PC-9 (cell line): ENCODE data around the gene PARN. TPM values are rescaled to one million over a fixed set of nuclear protein-coding genes. Genes with fewer than 3 reads are reported as not detected.
"Not testable (repeated sequence)": the region's sequence is repeated elsewhere in the genome, so short reads cannot be mapped to it uniquely, and the experiment has no call there.

Experiments
- BruUV-seq: library from RNA; stranded (reverse); fragments of 400-500 nt; replicated peaks from 2 replicates; lab custom pipeline; 2021; lab: Mats Ljungman, UMichigan
- CTCF ChIA-PET: fragments of 300-600 bp; sonication (Branson Sonifier 250); formaldehyde crosslinking; loops from one replicate; lab custom pipeline; 2022; ENCODE audit warnings: antibody characterized with exemption; lab: Charles Lee
- POLR2A ChIA-PET: fragments of 300-600 bp; sonication (Branson Sonifier 250); formaldehyde crosslinking; loops from one replicate; lab custom pipeline; 2022; ENCODE audit warnings: antibody characterized with exemption; ENCODE audit not compliant: unreplicated experiment; lab: Charles Lee
- DNase-seq, 2 experiments: peaks; one replicate each; pipeline versions ENCODE4 v3.0.0 to v3.0.0-alpha.2; 2015 to 2022; ENCODE audit warnings: mixed read lengths in 1 of 2
- H2AFZ ChIP-seq: fragments of 200-600 bp; sonication (generic); 2 replicates; pipeline ENCODE4 v1.8.1; 2017; ENCODE audit warnings: antibody characterized with exemption
- H3F3A ChIP-seq: fragments of 200-600 bp; sonication (generic); 2 replicates; pipeline ENCODE4 v1.8.1; 2017; ENCODE audit warnings: antibody characterized with exemption, mild to moderate bottlenecking, low read depth; ENCODE audit not compliant: insufficient read depth
- H3K27ac ChIP-seq: fragments of 200-600 bp; sonication (generic); 2 replicates; pipeline ENCODE4 v1.6.1; 2016; ENCODE audit warnings: mixed run types
- H3K27me3 ChIP-seq: fragments of 200-600 bp; sonication (generic); 2 replicates; pipeline ENCODE4 v1.6.1; 2016; ENCODE audit warnings: low read depth, mixed run types; ENCODE audit not compliant: insufficient read depth
- H3K36me3 ChIP-seq: fragments of 200-600 bp; sonication (generic); 2 replicates; pipeline ENCODE4 v1.6.1; 2016; ENCODE audit warnings: low read depth, mixed run types
- H3K4me1 ChIP-seq: fragments of 200-600 bp; sonication (generic); replicated peaks from 2 replicates; pipeline ENCODE4 v1.6.1; 2016; ENCODE audit warnings: mixed run types; ENCODE audit not compliant: insufficient read depth
- H3K4me2 ChIP-seq: fragments of 200-600 bp; sonication (generic); 2 replicates; pipeline ENCODE4 v1.6.1; 2017; ENCODE audit warnings: mixed run types
- H3K4me3 ChIP-seq: fragments of 200-600 bp; sonication (generic); 2 replicates; pipeline ENCODE4 v1.6.1; 2016; ENCODE audit warnings: mixed run types
- H3K79me2 ChIP-seq: fragments of 200-600 bp; sonication (generic); 2 replicates; pipeline ENCODE4 v1.6.1; 2017; ENCODE audit warnings: low read depth, mixed run types
- H3K9me2 ChIP-seq: fragments of 200-600 bp; sonication (generic); 2 replicates; pipeline ENCODE4 v1.8.1; 2017; ENCODE audit warnings: mild to moderate bottlenecking; ENCODE audit not compliant: insufficient read depth
- H3K9me3 ChIP-seq: fragments of 200-600 bp; sonication (generic); 2 replicates; pipeline ENCODE4 v1.8.1; 2016; ENCODE audit warnings: low read depth; ENCODE audit not compliant: insufficient read depth
- H4K20me1 ChIP-seq: fragments of 200-600 bp; sonication (generic); 2 replicates; pipeline ENCODE4 v1.8.1; 2017; ENCODE audit not compliant: insufficient read depth
- CTCF ChIP-seq: fragments of 200-600 bp; sonication (generic); conservative IDR thresholded peaks from 2 replicates; pipeline ENCODE4 v1.6.1; 2017; ENCODE audit warnings: mixed run types, antibody characterized with exemption, mild to moderate bottlenecking, moderate library complexity
- EZH2 ChIP-seq: fragments of 200-600 bp; sonication (generic); IDR thresholded peaks from 2 replicates; pipeline ENCODE4 v1.8.0; 2017; ENCODE audit warnings: antibody characterized with exemption, low read depth
- intact Hi-C: fragments of 100-400 bp; cut with micrococcal nuclease; formaldehyde crosslinking; loops from one replicate; pipeline ENCODE4 v1.10.0; 2022; ENCODE audit not compliant: unreplicated experiment
- total RNA-seq: library from RNA; stranded (reverse); gene quantifications from 2 replicates; pipeline ENCODE4 v1.2.3, GENCODE V29; 2021

Gene PARN
- total RNA-seq, 1 experiment from 2014 or later = 53.0 TPM

DNA sequence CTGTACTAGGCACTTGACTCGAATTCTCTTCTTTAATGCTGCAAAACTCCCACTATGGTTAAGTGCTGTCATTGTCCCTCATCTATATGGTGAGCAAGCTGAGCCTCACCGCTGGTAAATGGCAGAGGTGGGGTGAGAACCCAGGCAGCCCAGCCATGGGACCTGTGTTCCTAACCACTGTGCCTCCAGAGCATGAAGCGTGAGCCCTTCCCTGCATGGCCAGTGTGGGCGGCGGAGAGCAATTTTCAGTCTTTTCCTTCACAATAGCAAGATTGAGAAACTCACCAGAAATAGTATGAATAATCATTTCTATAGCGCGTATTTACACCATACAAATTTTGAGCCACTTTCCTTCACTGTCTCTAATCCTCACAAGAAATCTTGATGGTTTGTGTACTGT lies 11.9 kb upstream of the PARN start:
- Histone ChIP-seq H3K27me3 (no peaks in the 10 kb centered on the region), H3K4me3 (no peak overlapping the region), H3K27ac (no peak overlapping the region), H3K36me3 (peaks cover 39% of the 10 kb centered on the region), H3F3A (peaks cover 16% of the 10 kb centered on the region; the same call in 1 of the 2 replicates), H3K4me1 (no peaks in the 10 kb centered on the region), H2AFZ (no peak overlapping the region), H3K4me2 (no peak overlapping the region), H3K9me3 (no peaks in the 10 kb centered on the region), H4K20me1 (peaks cover 62% of the 10 kb centered on the region), H3K9me2 (no peaks in the 10 kb centered on the region), H3K79me2 (peaks cover 64% of the 10 kb centered on the region)
- ChIA-PET POLR2A (interaction anchor here (0.6 kb wide), 1 partner anchor 36 kb away, joined by 9 read pairs; no protein-coding TSS in a partner anchor), CTCF (no interaction called here)
- TF ChIP-seq EZH2 = no peak
- TF ChIP-seq CTCF = no peak
- DNase-seq = no peak
- no TSS peak for BruUV-seq
- intact Hi-C loops = no loop called here

GRCh38 chr16:14641206-14641605 lies 11.1 kb upstream of the PARN start:
- peaks cover 37% of the 10 kb centered on the region for H3K36me3 ChIP-seq
- intact Hi-C loops = no loop called here
- BruUV-seq = no TSS peak
- H3F3A ChIP-seq = peaks cover 16% of the 10 kb centered on the region; the same call in 1 of the 2 replicates
- ChIA-PET CTCF (no interaction called here), POLR2A (interaction anchor here (0.6 kb wide), 1 partner anchor 37 kb away, joined by 9 read pairs; no protein-coding TSS in a partner anchor)
- H3K79me2 ChIP-seq = peaks cover 71% of the 10 kb centered on the region
- no peak overlapping the region for H3K27ac ChIP-seq
- H3K27me3 ChIP-seq = no peaks in the 10 kb centered on the region
- H3K4me2 ChIP-seq = no peak overlapping the region
- peaks cover 67% of the 10 kb centered on the region for H4K20me1 ChIP-seq
- H2AFZ ChIP-seq = no peak overlapping the region
- TF ChIP-seq CTCF = no peak
- no peak for TF ChIP-seq EZH2
- no peaks in the 10 kb centered on the region for H3K9me3 ChIP-seq
- no peak for DNase-seq
- H3K4me3 ChIP-seq = no peak overlapping the region
- H3K4me1 ChIP-seq = no peaks in the 10 kb centered on the region
- no peaks in the 10 kb centered on the region for H3K9me2 ChIP-seq

DNA sequence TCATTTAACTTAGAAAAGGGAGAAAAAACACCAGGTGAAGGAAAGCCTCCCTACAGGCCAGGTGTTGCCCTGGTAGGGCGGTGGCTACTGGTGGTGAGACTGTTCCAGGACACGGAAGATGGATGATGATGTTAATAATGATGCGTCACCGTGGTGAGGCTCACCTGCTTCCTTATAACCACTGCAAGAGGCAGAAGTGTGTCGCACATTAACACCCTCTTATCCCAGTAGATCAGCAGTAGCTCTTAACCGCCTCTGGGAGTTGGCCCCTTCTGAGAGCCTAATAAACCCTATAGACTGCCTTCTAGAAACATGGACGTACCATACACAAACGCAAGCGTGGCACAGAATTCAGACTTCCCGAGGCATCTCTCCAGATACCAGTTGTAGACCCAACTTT lies 10.5 kb upstream of the PARN start:
- no peak overlapping the region for H3K4me3 ChIP-seq
- ChIA-PET POLR2A (no interaction called here), CTCF (no interaction called here)
- peaks cover 16% of the 10 kb centered on the region; the same call in 1 of the 2 replicates for H3F3A ChIP-seq
- H3K4me2 ChIP-seq = no peak overlapping the region
- no peaks in the 10 kb centered on the region for H3K4me1 ChIP-seq
- no peak overlapping the region for H3K27ac ChIP-seq
- no peak overlapping the region for H2AFZ ChIP-seq
- H3K9me3 ChIP-seq = no peaks in the 10 kb centered on the region
- BruUV-seq = no TSS peak
- H4K20me1 ChIP-seq = peaks cover 74% of the 10 kb centered on the region
- H3K27me3 ChIP-seq = no peaks in the 10 kb centered on the region
- intact Hi-C loops = no loop called here
- no peaks in the 10 kb centered on the region for H3K9me2 ChIP-seq
- peaks cover 78% of the 10 kb centered on the region for H3K79me2 ChIP-seq
- peaks cover 32% of the 10 kb centered on the region for H3K36me3 ChIP-seq
- DNase-seq = no peak
- TF ChIP-seq EZH2 (no peak), CTCF (no peak)

- H3K9me2 ChIP-seq, intact Hi-C loops, H3K4me1 ChIP-seq, POLR2A ChIA-PET, BruUV-seq, H3K4me3 ChIP-seq, DNase-seq, H3K27me3 ChIP-seq, H3K9me3 ChIP-seq, CTCF ChIA-PET, H3K36me3 ChIP-seq, H3K27ac ChIP-seq, H2AFZ ChIP-seq, H3K4me2 ChIP-seq: not testable (repeated sequence)
- peaks cover 67% of the 10 kb centered on the region for H4K20me1 ChIP-seq
- peaks cover 18% of the 10 kb centered on the region for H3F3A ChIP-seq
- peaks cover 89% of the 10 kb centered on the region for H3K79me2 ChIP-seq
Measured at GRCh38 chr16:14636951-14637240, 6.8 kb upstream of the PARN start.

DNA sequence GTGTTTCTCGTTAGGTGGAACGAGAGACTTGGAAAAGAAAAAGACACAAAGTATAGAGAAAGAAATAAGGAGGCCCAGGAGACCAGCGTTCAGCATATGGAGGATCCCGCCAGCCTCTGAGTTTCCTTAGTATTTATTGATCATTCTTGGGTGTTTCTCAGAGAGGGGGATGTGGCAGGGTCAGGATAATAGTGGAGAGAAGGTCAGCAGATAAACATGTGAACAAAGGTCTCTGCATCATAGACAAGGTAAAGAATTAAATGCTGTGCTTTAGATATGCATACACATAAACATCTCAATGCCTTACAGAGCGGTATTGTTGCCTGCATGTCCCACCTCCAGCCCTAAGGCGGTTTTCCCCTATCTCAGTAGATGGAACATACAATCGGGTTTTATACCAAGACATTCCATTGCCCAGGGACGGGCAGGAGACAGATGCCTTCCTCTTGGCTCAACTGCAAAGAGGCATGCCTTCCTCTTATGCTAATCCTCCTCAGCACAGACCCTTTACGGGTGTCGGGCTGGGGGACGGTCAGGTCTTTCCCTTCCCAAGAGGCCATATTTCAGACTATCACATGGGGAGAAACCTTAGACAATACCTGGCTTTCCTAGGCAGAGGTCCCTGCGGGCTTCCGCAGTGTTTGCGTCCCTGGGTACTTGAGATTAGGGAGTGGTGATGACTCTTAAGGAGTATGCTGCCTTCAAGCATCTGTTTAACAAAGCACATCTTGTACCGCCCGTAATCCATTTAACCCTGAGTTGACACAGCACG lies 6.3 kb upstream of the PARN start:
- H2AFZ ChIP-seq, POLR2A ChIA-PET, BruUV-seq, H3K9me3 ChIP-seq, H3K9me2 ChIP-seq, H3K27ac ChIP-seq, CTCF ChIA-PET, H3K4me2 ChIP-seq, intact Hi-C loops, H3K4me3 ChIP-seq, H3K27me3 ChIP-seq, DNase-seq, H3K36me3 ChIP-seq: not testable (repeated sequence)
- Histone ChIP-seq H3F3A (peaks cover 18% of the 10 kb centered on the region), H3K79me2 (peaks cover 84% of the 10 kb centered on the region), H3K4me1 (peaks cover 11% of the 10 kb centered on the region), H4K20me1 (peaks cover 62% of the 10 kb centered on the region)
